ENCODE measurements around the gene GRM3.

The GRM3 gene

DNA sequence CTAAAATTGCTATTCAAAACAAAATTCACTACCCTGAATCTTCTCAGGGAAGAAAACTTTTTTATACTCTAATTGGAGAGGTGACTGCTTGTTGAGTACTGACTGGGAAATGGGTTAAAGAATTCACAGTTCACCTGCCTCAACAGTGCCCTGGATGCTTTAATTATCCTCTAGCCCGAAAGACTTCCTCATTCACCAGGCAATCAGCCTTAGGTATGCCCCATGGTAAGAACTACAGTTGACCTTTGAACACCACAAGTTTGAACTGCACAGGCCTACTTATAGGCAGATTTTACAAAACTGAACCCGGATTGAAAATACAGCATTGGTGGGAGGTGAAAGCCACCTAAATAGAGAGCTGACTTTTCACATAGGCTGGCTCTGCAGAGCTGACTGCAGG lies 240.4 kb downstream of the GRM3 start:
- peaks cover 0 to 8% of the 10 kb centered on the region in 2 donors for H3K9me3 Mint-ChIP-seq
- H3K27me3 Mint-ChIP-seq = no peaks in the 10 kb centered on the region
- no peak for ATAC-seq

DNA sequence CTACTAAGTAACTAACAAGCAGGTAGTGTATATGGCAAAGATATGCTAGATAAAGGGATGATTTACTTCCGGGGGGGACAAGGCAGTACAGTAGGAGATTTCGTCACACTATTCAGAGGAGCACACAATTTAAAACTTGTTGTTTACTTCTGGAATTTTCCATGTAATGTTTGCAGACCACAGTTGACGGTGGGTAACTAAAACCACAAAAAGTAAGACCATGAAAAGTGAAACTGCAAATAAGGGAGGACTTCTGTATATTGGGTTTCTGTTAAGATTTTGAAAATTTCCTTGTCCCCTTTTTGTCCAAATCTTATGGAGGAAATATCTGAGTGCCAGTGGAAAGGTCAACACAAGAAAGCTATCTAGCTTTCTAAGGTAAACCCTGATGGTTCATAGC lies 245.8 kb downstream of the GRM3 start:
- ATAC-seq = no peak
- no peak overlapping the region for H3K4me3 Mint-ChIP-seq

More for the DNA sequence above, 240.4 kb downstream of the GRM3 start:
- DNase-seq = no peak
- Mint-ChIP-seq H3K4me1 (no peaks in the 10 kb centered on the region), H3K4me3 (no peak overlapping the region), H3K27ac (no peak overlapping the region)

DNA sequence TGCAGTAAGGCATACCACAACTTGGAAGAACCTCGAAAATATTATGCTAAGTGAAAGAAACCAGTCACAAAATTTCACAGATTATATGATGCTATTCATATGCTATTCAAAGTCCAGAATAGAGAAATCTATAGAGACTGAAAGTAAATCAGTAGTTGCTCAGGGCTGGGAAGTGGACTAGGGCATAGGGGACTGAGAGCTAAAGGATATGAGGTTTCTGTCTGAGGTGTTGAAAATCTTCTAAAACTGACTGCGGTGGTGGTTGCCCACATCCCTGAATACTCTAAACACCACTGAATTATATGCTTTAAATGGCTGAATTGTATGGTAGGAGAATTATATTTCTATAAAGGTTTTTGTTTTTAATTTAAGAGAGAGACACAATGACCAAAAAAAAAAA lies 254.5 kb downstream of the GRM3 start:
- Mint-ChIP-seq H3K4me1 (no peaks in the 10 kb centered on the region), H3K27me3 (no peaks in the 10 kb centered on the region), H3K4me3 (no peak overlapping the region), H3K9me3 (no peaks in the 10 kb centered on the region), H3K27ac (peak overlapping the region in 1 of 2 donors; percentile 56)
- ATAC-seq = no peak
- no peak for DNase-seq

More for the DNA sequence above, 245.8 kb downstream of the GRM3 start:
- peaks cover 0 to 8% of the 10 kb centered on the region in 2 donors for H3K9me3 Mint-ChIP-seq
- no peaks in the 10 kb centered on the region for H3K4me1 Mint-ChIP-seq
- H3K27me3 Mint-ChIP-seq = no peaks in the 10 kb centered on the region
- DNase-seq = no peak
- H3K27ac Mint-ChIP-seq = no peak overlapping the region

DNA sequence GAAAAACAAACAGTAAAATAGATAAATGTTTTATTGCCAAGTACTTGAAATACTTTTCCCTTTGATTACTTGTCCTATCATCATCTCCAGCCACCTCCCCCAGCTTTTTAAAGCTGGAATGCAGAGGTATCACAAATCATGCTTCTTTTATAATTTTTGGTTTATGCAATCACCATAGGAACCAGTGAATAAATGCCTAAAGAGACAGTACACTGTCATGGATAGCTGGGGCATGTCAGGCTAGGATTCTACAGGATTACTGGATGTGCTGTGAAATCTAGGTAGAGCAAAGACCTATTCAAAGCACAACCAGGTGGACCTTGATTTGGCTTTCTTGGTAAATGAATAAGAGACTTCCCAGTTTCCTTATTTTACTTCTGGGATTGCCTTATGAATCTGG lies 257.2 kb downstream of the GRM3 start:
- Mint-ChIP-seq H3K9me3 (no peaks in the 10 kb centered on the region), H3K27me3 (no peaks in the 10 kb centered on the region), H3K27ac (no peak overlapping the region), H3K4me3 (no peak overlapping the region), H3K4me1 (no peaks in the 10 kb centered on the region)
- ATAC-seq (no peak), DNase-seq (no peak)

DNA sequence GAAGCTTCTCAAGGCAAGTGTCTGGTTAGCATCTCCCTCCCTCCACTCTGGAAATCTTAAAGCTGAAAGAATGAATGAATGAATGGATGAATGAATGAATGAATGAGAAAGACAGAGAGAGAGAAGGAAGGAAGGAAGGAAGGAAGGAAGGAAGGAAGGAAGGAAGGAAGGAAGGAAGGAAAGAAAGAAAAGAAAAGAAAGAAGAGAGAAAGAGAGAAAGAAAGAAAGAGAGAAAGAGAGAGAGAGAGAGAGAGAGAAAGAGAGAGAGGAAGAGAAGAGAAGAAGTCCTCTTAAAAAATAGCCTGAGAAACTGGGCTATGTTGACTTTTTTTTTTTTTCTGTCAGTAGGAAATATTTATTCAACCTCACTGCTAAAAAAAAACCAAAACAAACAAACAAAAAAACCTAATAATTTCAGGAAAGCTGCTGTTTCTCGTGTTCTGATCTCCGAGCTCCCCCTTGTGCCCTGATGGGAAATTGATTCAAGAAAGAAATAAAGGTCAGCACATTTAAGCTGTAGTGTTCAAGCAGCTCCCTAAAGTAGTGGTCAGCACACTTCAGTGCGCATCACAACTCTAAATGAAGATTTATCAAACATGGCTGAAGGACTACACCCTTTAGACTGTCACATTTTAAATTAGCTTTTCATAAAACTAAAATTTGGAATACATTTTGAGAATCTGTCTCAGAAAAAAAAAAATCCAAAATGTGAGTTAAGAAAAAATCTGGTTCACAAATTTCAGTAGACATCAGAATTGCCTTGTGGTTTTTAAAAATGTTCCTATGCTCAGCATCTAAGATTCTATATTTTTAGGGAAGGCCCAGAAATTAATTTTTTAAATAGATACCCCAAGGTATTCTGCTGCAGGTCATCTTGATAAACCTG lies 261.5 kb downstream of the GRM3 start:
- Mint-ChIP-seq H3K27ac (peak overlapping the region; percentile 10 to 72), H3K9me3 (no peaks in the 10 kb centered on the region), H3K27me3 (no peaks in the 10 kb centered on the region), H3K4me1 (no peaks in the 10 kb centered on the region), H3K4me3 (no peak overlapping the region)
- no peak for ATAC-seq
- no peak for DNase-seq

DNA sequence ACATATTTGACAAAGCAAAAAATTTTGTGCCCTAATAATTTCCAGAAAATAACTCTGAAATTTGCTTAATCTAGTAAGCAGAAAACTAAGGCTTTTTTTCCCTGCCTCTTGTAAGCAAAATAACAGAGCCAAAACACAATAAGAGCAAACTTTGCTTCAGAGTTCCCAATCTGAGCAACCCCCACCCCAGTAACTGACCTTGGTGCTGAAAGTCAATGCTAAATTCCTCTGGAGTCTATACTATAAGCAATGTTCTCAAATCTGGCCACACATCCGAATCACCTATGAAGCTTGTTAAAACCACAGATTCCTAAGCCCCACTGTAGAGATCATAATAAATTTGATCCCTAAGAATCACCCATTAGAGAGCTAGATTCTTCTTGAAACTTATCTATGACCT lies 265.2 kb downstream of the GRM3 start:
- no peak overlapping the region for H3K27ac Mint-ChIP-seq
- DNase-seq (no peak), ATAC-seq (no peak)
- no peak overlapping the region for H3K4me3 Mint-ChIP-seq
- H3K27me3 Mint-ChIP-seq = no peaks in the 10 kb centered on the region
- no peaks in the 10 kb centered on the region for H3K4me1 Mint-ChIP-seq
- no peaks in the 10 kb centered on the region for H3K9me3 Mint-ChIP-seq

DNA sequence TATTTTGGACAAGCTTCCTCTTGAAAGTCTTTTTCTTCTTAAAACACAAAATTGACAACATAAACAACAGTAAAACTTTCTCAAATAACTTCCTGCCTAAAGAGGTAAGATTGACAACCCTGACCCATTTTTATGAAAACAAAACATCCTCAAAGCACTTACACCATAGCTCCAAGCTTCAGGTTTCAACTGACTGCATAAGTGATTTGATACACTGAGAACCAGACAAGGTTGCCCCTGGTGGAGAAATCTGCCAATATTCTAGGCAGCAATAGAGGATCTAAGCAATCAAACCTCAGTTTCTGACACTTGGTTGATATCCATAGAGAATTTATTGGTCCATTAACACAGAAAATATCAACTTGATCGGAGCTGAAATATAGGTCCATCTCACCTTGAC lies 267.9 kb downstream of the GRM3 start:
- DNase-seq = no peak
- no peaks in the 10 kb centered on the region for H3K27me3 Mint-ChIP-seq
- H3K27ac Mint-ChIP-seq = no peak overlapping the region
- ATAC-seq = no peak
- H3K4me3 Mint-ChIP-seq = no peak overlapping the region
- H3K9me3 Mint-ChIP-seq = no peaks in the 10 kb centered on the region
- H3K4me1 Mint-ChIP-seq = peaks cover 8% of the 10 kb centered on the region

DNA sequence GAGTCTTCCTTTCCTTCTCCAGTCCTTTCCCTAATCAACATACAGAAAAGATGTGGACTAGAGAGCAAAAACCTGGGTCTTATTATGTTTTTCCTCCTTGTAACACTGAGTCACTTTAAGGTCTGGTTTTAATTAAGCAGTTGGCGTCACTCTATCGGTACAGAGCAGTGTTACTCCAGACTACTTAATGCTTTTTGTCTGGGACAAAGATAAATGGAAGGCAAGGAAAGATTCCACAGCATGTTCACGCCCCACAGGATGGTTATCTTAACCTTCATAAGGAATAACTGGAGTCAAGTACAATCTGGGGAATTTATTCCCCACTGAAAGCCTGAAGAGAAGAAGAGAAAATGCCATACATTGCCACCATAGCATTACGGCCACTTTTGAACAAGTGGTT lies 270.0 kb downstream of the GRM3 start:
- DNase-seq (no peak), ATAC-seq (no peak)
- Mint-ChIP-seq H3K4me3 (no peak overlapping the region), H3K4me1 (peaks cover 8% of the 10 kb centered on the region), H3K27me3 (no peaks in the 10 kb centered on the region), H3K9me3 (no peaks in the 10 kb centered on the region), H3K27ac (no peak overlapping the region)

Measured in stimulated activated naive CD8-positive, alpha-beta T cell treated with anti-CD3 and anti-CD28 coated beads, Interleukin-15, amount 100 ng/mL, for 72 hours (primary cell).